GM12801 (cell line): ENCODE results near the gene MCF2L2.

ENCODE experiments used
- CTCF ChIP-seq: IDR thresholded peaks from one replicate; pipeline ENCODE4 v1.5.1; 2011; ENCODE audit warnings: control low read depth; ENCODE audit not compliant: insufficient read length; ENCODE audit errors: extremely low read depth

Gene MCF2L2

GRCh38 chr3:183447206-183448001 lies 19.0 kb upstream of the MCF2L2 start:
- no peak for TF ChIP-seq CTCF

DNA sequence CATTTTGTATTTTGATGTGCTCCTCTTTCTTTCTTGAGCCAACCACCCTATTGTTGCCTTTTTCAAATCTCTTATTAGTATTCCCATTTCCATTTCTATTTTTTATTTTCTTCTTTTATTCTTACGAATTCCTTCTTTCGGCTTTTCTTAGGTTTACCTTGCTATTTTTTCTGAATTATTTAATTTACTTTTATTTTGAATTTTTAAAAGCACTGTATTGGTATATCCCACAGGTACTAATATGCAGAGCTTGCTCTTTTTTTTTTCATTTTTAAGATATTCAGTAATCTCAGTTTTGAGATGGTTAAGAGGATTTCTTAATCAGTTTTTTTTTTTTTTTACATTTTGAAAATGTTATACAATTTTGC lies 18.4 kb upstream of the MCF2L2 start:
- TF ChIP-seq CTCF: no peak

GRCh38 chr3:183444748-183445147 lies 16.3 kb upstream of the MCF2L2 start:
- TF ChIP-seq CTCF: no peak

GRCh38 chr3:183443395-183444385 lies 15.3 kb upstream of the MCF2L2 start:
- no peak for TF ChIP-seq CTCF

DNA sequence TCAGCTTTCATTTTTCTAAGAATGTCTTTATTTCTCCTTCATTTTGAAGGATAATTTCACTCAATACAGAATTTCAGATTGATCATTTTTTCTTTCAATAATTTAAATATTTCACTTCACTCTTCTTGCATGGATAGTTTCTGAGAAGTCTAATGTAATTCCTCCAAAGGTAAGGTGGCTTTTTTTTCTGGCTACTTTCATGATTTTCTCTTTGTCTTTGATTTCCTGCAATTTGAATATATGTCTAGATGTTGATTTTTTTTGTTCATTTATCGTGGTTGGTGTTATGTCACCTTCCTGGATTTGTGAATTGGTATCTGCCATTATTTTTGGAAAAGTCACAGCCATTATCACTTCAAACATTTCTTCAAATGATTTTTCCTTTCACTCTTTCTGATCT lies 14.6 kb upstream of the MCF2L2 start:
- no peak for TF ChIP-seq CTCF

- no peak for TF ChIP-seq CTCF
Measured at GRCh38 chr3:183439515-183439914, 11.1 kb upstream of the MCF2L2 start.

DNA sequence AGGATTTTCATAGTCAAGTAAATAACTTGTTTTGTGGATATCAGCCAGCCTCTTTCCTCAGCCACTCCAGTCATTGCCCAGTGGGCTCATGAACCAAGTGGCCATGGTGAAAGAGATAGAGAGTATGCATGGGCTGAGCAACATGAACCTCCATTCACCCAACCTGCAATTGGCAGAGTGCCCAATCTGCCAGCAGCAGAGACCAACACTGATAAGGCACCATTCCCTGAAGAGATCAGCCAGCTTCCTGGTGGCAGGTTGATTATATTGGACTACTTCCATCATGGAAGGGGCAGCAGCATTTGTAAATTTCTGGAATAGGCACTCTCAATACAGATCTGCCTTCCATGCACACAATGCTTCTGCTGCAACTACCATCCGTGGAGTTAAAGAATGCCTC lies 10.3 kb upstream of the MCF2L2 start:
- TF ChIP-seq CTCF: no peak
